Activated CD4-positive, CD25-positive, alpha-beta regulatory T cell (primary cell): Measurements from ENCODE around the gene PRTN3.

Source experiments
- DNase-seq, 4 experiments: peaks; one replicate each; lab custom pipeline; 2025; lab: John Stamatoyannopoulos, UW

The PRTN3 gene, protein sequence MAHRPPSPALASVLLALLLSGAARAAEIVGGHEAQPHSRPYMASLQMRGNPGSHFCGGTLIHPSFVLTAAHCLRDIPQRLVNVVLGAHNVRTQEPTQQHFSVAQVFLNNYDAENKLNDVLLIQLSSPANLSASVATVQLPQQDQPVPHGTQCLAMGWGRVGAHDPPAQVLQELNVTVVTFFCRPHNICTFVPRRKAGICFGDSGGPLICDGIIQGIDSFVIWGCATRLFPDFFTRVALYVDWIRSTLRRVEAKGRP

DNA sequence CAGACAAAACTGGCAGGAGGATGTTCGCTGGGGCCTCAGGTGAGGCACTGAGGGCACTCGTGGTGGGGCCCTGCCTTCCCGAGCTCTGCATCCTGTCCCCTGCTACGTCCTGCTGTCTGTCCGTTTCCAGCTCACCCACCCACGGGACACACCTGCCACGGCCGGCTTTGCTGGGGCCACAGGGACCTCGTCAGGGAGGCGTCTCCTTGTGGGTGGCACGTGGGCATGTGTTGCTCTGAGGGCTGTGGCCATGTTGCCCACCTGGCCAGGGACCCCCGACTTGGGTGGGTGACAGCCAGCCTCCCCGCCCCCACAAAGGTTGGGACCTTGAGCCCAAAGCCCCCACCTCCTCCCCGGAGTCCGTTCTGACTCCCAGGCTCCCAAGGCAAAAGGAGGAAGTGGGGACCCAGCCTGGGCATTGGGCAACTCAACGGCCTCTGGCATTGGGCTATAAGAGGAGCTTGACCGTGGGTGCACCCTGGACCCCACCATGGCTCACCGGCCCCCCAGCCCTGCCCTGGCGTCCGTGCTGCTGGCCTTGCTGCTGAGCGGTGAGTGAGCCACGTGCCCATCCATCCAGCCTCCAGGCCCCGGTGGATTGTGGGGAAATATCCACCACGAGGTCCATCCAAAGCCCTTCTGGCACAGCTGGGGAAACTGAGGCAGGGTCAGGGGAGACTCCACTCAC lies at the start of gene PRTN3:
Gene PRTN3 (plus strand): TSS at position 481 of the 688 bp plus-strand sequence. CDS start 10 bp downstream, at position 491.
- DNase-seq: no peak

DNA sequence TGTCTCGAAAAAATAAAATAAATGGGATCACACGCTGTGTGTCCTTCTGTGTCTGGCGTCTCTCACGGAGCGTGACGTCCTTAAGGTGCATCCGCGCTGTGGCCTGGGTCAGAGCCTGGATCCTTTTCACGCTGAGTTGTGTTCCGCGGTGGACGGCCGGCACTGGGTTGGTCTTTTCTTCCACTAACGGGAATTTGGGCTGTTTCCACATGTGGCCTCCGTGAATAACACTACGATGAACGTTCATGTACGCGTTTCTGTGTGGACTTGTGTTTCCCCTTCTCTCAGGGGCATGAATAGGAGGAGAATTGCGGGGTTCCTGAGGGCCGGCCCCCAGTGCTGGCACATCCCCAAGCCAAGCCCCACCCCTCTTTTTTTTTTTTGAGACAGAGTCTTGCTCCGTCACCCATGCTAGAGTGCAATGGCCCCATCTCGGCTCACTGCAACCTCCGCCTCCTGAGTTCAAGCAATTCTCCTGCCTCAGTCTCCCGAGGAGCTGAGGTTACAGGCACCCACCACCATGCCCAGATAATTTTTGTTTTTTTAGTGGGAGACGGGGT lies 49.7 kb upstream of the PRTN3 start:
- no peak for DNase-seq

DNA sequence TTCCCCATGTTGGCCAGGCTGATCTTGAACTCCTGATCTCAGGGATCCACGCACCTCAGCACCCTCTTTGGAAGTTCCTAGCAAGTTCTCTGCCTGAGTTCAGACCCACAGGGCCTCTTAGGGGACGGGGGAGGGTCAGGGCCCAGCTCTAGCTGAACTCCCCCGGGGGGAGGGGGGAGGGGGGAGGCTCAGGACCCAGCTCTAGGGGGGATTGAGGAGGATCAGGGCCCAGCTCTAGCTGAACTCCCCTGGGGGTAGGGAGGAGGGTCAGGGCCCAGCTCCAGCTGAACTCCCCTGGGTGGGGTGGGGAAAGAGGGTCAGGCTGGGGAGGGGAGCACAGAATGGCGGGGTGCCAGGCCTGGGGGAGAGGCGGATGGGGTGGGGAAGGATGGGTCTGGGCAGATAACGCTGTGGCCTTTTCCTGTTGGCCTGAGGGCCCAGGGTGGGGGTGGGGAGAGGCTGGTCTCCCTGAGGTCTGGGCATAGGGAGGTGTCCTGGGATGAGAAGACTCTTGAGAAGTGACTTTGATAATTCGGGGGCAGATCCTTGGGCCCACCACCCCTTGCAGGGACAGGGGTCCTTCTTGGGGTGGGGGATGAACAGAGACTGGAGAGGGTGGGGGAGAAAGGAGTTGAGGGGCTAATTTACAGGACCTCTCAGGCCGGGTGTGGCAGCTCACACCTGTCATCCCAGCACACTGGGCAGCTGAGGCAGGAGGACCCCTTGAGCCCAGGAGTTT lies 49.1 kb upstream of the PRTN3 start:
- DNase-seq: no peak

DNA sequence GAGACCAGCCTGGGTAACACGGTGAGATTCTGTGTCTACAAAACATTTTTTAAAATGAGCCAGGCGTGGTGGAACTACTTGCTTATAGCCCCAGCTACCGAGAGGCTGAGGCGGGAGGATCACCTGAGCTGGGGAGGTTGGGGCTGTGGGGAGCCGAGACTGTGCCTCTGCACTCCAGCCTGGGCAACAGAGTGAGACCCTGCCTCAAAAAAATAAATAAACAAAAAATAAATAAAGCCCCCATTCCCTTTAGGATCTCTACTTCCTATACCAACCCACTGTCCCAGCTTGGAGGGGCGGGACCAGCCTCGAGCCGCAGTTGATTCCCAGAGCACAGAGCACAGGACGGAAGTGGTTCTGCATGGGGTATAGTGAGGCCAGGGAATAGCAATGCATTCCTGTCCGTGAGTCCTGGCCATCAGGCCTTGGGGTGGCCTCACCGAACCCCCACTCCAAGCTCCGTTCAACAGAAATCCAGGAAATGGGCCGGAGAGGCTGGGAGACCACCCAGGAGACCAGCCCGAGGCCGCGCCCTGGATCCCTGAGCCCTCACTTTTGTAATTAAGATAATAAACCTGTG lies 48.4 kb upstream of the PRTN3 start:
- DNase-seq: no peak

DNA sequence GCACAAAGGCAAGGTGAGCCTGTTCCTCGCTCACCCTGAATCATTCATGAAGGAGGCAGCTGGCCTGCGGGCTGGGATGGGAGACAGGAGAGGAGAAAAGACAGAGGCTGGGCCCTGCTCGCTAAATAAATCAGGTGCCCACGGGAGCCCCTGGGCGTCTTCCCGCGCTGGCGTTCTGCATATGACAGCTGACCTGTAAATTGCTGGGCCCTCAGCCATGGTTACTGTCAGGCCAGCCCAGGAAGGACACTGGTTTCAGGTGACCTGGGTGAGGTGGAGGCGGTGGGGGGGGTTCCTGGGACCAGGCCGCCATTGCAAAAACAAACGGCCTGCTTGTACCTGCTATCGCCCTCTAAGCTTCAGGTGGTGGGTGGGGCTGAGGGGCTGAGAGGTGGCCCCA lies 47.0 kb upstream of the PRTN3 start:
- DNase-seq: no peak

DNA sequence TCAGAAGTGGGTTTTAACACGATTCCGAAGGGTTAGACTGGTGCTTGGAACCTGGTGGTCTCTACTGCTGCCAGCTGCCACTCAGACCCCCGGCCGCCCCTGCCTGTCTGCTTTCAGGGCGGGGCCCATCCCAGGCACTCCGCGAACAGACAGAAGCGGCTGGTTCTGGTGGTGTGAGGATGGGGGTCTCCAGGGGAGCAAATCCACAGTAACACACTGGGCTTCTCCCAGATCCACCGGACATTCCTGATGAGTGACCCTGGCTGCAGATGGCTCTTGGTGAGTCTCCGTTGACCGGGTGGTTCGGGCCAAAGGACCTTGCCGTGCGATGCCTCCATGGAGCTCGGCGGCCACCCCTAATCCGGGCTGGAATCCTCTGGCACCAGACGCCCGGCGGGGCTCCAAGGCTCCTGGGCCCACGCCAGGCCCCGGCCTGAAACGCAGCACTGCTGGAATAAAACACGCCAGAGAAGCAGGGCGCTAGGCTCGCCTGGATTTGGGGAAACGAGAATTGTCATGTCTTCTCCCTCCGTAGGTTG lies 45.7 kb upstream of the PRTN3 start:
- DNase-seq: no peak

DNA sequence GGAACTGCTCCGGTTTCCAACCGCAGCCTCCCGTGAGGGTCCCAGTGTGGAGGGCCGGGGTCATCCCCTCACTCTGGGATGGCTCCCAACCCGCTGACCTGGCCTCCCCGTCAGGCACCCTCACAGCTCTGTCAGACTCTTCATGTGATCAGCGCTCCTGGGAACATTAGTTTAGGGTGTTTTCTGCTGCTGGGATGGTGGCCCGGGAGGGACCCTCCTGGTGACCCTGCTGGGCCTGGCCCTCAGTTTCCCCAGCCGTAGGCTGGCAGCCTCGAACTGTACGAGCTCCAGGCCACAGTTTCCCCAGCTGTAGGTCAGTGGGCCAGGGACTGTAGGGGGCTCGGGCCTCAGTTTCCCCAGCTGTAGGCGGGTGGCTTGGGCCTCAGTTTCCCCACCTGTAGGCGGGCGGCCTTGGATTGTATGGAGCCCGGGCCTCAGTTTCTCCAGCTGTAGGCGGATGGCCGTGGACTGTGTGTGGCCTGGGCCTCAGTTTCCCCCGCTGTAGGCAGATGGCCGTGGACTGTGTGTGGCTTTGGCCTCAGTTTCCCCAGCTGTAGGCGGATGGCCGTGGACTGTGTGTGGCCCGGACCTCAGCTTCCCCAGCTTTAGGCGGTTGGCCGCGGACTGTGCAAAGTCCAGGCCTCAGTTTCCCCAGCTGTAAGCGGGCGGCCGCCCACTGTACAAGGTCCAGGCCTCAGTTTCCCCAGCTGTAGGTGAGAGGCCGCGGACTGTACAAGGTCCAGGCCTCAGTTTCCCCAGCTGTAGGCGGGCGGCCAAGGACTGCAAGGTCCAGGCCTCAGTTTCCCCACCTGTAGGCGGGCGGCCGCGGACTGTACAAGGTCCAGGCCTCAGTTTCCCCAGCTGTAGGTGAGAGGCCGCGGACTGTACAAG lies 44.9 kb upstream of the PRTN3 start:
- DNase-seq: no peak

DNA sequence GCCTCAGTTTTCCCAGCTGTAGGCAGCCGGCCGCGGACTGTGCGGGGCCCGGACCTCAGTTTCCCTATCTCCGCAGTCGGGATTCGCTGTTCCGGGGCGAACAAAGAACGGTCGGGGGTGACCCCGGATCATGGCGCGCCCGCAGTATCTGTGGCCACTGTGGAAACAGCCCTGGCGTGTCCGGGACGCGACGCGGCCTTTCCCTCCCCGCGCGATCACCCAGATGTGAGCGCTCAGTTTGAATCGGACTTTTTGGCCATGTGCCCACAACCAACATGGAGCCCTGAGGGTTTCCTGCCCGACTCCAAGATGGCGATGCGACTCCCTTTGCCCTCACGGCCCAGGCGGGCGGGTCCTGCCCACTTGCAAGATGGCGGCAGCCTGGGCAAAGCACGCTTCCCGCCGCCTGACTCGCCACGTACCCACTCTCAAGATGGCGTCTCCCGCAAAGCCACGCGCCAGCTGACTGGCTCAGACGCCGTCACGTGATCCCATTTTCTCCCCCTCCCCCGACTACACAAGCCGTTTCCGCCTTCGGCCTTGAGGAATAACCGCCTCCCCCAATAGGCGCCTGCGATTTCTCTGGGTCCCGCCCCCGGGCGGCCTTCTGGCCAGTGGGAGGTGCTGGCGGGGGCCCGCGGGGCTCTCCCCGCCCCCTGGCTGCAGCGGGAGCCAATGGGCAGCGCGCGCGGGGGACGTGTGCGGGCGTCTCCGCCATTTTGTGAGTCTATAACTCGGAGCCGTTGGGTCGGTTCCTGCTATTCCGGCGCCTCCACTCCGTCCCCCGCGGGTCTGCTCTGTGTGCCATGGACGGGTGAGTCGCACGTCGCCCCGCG lies 43.9 kb upstream of the PRTN3 start, which contains the start of gene PTBP1:
Gene PTBP1 (plus strand): TSS at position 761 of the 836 bp plus-strand sequence. CDS start 46 bp downstream, at position 807.
- peak; percentile 96 to 100 (median 100) for DNase-seq

DNA sequence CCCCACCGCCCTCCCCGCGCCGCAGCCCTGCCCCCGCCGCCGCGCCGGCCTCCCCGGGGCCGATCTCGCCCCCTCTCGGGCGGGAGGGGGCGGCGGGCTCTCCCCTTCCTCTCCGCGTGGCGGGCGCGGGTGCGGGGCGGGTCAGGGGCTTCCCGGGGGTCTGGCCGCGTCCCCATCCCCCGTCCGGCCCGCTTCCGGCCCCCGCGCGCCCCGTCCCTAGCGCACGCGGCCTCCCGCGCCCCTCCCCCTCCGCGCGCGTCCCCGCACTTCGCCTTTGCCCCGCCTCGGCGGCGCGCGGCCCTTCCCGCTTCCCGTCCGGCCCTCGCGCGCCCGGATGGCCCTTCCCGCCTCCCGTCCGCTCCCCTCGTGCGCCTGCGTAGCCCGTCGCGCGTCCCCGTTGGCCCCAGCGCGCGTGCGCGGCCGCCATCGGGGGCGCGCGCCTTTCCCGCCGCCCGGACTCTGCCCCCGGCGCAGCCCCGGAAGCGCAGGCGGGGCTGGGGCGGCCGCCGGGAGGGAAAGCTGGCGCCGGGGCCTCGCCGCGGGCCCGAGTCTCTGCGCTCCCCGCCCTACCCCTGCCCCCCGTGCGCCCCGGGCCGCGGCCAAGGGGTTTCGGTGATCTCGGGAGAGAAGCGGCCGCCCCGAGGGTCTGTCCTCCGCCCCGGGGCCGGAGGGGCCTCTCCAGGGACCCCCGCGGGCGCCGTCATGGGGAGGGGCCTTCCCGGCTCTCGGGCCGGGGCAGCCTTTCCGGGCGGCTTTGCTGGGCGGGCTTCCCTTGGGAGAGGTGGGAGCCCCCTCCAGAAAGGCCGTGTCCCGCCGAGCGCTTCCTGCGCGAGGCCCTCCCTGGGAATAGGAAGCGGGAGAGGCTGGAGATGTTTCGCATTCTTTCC lies 43.0 kb upstream of the PRTN3 start:
- peak; percentile 78 to 89 (median 84) for DNase-seq

DNA sequence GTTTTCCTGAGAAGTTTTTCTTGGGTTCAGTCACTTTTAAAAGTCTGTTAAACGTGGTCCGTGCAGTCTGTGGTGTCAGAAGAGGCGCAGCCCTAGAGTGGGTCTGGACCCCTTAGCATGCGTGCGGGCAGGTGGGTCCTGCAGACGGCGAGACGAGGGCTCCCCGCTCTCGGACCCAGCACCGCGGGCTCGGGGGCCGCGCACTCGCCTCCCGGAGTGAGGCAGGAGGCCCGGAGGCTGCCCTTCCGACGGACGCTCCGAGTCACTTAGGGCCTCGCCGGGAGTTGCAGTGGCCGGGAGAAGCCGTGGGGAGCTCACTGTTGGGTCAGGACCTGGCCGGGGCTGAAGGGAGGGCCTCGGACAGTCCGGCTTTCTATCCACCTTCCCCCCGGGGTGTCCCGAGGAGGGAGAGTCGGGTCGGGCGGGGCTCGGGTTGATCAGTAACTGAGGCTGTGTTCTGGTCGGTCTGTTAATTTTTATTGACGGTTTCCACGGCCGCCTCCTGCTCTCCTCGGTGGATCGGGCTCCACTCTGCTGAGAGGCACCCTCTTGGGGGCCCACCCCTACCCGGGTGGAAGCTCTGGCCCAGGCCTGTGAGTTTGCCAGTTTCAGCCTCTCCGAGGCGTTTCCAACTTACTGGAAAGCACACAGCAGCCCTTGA lies 42.3 kb upstream of the PRTN3 start:
- no peak for DNase-seq

DNA sequence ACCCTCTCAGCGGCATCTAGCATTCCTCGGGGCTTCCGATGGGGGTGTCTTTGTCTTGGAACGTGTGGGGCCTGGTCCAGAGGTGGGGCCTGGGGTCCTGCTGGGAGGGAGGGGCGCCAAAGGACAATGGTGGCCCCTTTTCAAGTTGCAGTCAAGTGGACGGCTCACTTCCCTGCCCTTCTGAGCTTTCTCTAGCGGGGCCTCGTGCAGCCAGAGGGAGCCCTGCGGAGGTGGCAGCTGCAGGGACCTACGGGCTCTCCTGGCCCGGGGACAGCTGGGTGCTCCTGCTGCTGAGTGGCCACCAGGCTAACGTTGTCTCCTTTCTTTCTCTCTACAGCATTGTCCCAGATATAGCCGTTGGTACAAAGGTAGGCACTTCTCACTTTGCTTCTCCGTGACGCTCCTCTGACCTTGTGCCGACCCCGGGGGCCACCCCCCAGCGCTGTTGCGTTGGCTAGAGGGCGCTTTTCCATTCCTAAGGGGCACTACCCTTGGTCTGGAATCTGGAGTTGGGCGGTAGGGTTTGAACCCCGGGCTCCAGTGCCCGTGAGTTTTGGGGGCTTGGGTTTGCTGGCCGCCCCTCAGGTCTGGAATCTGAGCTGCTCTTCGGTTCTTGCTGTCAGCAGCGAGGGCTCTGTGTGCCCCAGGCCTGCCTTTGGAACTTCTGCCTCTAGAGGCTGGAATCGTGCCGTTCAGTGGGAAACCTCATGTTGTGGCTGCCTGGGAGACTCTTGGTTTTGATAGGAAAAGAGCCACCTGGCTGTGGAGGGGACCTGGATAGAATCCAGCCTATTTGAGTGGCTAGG lies 41.5 kb upstream of the PRTN3 start:
- no peak for DNase-seq

DNA sequence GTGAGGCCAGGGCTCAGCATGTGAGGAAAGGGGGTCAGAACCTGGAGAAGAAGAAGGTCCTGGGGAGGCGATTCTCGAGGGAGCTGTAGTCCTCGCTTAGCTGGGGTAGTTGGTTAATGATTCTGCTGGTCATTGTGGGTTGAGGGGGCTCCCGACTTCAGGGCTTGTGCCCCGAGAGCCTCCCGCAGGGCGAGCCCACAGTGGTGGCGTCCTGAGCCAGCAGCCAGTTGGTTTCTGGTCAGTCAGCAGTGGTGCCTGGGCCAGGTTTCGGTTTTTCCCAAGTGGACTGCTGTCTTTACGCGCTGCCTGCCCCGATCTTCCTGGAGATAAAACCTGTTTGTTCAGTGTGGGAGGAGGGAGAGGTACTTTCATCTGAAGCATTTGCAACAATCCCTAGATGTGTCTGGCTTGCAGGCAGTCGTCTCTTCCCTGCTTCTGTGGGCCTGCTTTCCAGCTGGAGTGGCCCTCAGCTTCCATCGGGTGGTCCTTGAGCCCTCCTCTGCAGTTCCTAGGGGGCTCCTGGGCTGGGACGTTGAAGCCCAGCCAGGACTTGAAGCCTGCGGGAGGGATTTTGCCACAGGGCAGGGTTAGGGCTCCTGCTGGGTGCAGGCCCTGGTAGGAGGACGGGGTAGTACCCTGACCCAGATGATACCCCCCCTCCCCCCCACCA lies 40.3 kb upstream of the PRTN3 start:
- no peak for DNase-seq

DNA sequence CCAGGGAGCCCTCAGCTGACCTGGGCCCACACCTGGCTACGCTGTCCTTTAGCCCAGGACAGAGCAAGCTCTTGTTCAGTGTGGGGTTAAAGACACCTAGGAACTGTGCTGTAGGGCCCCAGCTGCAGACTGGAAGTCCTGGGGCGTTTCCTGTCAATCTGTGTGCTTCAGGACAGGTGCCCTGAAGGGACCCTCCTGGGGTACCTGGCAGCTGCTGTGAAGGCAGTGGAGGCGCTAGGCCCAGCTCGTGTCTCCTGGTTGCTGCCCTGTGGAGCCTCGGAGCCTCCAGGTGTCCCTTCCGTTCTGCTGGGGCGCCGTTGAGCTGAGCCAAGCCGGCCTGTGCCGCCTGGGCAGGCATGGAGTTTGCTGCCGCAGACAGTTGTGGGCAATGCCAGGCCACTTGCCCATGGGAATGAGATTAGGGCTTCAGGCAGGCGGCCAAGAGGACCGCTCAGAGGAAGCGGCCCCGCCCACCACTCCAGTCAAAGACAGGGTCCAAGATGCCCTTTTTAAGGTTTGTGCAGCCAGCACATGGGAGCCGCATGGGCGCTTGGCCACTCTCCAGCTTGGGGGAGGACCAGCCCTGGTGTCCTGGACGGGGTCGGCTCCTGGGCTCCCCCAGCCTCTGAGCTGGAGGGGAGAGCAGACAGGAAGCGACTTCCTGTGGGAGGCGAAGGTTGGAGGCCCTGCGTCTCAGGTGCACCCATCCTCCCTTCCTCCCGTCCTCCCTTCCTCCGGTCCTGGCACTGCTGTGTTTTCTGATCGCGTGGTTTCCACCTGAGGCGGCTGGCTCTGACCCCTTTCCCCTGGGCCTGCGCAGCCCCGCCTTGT lies 39.6 kb upstream of the PRTN3 start:
- no peak for DNase-seq

DNA sequence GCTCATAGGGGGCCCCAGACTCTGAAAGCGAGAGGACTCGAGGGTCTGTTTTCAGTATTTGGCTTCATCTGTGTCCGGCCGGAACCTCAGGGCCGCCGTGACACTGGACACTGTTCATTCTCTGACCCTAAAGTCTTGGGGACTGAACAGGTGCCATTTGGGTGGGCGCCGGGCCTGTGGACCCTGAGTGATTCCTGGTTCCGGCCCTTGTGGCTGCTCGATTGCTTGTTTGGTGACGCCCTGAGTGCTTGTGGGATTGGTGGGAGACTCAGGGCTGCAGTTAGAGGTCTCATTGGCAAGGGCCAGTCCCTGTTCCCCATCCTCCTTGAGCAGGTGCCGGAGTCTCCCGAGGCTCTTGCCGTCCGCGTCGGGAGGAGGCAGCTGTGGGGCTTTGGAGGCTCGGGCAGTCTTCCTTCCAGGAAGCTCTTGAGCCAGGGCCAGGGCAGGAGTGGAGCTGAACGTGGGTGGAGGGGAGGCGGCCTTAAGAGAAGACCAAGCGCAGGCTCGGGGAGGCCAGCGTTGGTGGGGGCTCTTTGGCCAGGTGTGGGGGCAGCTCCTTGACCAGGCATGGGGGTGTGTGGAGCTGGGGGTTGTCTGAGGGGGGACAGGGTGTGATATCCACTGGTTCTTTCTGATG lies 38.8 kb upstream of the PRTN3 start:
- DNase-seq: no peak

DNA sequence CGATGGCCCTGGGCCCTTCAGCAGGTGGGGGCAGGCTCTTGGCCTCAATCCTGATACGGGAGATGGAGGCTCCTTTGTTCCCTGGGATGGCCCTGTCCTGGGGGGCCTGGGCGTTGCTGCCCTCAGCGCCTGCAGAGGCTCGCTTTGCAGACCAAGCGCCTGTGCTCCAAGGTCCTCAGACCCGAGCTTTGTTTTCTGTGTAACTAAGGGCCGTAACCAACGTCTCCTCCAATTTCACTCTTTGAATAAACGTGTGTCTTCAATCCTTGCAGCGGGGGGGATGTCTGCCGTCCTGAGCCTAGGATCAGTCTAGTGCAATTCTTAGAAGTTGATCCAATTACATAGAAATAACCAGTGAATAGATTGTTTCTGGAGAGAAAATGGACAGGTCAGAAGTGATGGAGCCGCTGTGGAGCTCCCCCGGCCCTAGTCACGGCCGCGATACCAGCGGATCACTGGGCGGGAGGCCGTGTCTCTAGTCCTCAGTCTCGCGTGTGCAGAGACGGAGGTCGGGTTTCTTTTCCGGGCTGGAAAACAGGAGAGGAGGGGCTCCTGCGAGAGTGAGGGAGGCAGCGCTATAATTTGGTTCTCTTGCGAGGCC lies 38.2 kb upstream of the PRTN3 start:
- no peak for DNase-seq
